Liver (tissue), 3 donors: ENCODE data around the gene CHD1.

ENCODE experiments used
- RXRA ChIP-seq, 2 donors: IDR thresholded peaks; 2 replicates each; pipeline ENCODE4 v1.6.1; 2017 to 2018; ENCODE audit warnings: antibody characterized with exemption in 2 of 2, mild to moderate bottlenecking in 1 of 2
- TAF1 ChIP-seq: conservative IDR thresholded peaks from 2 replicates; pipeline ENCODE4 v1.6.1; 2016; ENCODE audit warnings: antibody characterized with exemption, mild to moderate bottlenecking
- TF ChIP-seq, protein P1 (sequence below): fragments of 150-350 bp; IDR thresholded peaks from 2 replicates; pipeline ENCODE4 v1.5.1; 2017; ENCODE audit warnings: improper control_type of control experiment, low read depth, low read length; ENCODE audit not compliant: missing input control
- TF ChIP-seq, protein P2 (sequence below): IDR thresholded peaks from 2 replicates; pipeline ENCODE4 v1.6.1; 2016; ENCODE audit warnings: antibody characterized with exemption, mild to moderate bottlenecking
- donor health status: healthy.
- donor health status: healthy.

DNA sequence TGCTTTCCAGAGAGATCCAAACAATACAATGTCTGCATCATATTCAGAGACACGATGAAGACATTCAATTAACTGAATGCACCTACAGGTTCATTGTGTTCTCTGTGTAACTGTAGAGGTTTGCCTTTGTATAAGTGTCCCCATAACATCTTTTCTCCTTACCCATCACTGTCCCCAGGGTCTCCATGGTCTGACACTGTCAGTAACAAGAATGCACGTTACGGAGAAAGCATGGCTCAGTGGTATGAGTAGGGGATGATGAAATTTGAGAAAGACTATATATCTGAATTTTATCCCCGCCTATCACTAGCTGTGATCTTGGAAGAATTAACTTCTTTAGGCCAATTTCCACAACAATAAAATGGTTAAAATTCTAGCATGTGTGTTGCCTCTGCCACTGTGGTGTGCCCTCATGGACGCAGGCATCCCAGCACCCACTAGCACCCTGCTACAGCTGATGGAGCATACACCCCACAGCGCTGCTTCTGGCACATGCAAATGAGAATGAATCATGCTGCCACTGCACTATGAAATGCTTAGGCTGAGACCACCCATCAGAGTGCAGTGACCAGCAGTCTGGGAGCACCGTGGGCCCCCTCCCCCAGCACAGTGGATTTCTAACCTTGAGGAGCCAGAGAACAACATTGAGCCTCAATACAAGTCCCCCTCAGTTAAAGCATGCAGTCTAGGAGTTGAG lies 101.1 kb downstream of the CHD1 start:
- TF ChIP-seq, protein P1, sequence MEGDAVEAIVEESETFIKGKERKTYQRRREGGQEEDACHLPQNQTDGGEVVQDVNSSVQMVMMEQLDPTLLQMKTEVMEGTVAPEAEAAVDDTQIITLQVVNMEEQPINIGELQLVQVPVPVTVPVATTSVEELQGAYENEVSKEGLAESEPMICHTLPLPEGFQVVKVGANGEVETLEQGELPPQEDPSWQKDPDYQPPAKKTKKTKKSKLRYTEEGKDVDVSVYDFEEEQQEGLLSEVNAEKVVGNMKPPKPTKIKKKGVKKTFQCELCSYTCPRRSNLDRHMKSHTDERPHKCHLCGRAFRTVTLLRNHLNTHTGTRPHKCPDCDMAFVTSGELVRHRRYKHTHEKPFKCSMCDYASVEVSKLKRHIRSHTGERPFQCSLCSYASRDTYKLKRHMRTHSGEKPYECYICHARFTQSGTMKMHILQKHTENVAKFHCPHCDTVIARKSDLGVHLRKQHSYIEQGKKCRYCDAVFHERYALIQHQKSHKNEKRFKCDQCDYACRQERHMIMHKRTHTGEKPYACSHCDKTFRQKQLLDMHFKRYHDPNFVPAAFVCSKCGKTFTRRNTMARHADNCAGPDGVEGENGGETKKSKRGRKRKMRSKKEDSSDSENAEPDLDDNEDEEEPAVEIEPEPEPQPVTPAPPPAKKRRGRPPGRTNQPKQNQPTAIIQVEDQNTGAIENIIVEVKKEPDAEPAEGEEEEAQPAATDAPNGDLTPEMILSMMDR, result no peak
- TF ChIP-seq, protein P2, sequence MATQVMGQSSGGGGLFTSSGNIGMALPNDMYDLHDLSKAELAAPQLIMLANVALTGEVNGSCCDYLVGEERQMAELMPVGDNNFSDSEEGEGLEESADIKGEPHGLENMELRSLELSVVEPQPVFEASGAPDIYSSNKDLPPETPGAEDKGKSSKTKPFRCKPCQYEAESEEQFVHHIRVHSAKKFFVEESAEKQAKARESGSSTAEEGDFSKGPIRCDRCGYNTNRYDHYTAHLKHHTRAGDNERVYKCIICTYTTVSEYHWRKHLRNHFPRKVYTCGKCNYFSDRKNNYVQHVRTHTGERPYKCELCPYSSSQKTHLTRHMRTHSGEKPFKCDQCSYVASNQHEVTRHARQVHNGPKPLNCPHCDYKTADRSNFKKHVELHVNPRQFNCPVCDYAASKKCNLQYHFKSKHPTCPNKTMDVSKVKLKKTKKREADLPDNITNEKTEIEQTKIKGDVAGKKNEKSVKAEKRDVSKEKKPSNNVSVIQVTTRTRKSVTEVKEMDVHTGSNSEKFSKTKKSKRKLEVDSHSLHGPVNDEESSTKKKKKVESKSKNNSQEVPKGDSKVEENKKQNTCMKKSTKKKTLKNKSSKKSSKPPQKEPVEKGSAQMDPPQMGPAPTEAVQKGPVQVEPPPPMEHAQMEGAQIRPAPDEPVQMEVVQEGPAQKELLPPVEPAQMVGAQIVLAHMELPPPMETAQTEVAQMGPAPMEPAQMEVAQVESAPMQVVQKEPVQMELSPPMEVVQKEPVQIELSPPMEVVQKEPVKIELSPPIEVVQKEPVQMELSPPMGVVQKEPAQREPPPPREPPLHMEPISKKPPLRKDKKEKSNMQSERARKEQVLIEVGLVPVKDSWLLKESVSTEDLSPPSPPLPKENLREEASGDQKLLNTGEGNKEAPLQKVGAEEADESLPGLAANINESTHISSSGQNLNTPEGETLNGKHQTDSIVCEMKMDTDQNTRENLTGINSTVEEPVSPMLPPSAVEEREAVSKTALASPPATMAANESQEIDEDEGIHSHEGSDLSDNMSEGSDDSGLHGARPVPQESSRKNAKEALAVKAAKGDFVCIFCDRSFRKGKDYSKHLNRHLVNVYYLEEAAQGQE, result no peak
- no peak for TF ChIP-seq TAF1
- no peak for TF ChIP-seq RXRA (IDR thresholded peaks at IDR 0.05)
